Measurements from ENCODE around the gene KIF3A.

GRCh38 chr5:132751971-132752580, 14.7 kb upstream of the KIF3A start:
- no peak for TF ChIP-seq CTCF (IDR thresholded peaks at IDR 0.05; ENCODE audit: low read depth, low read length, poor library complexity, severe bottlenecking)
- no peak for TF ChIP-seq EZH2phosphoT487 (IDR thresholded peaks at IDR 0.05; ENCODE audit: borderline replicate concordance, low read length)
